Measurements from ENCODE around the gene RBMS3. TPM values are rescaled to one million over a fixed set of nuclear protein-coding genes. Genes with fewer than 3 reads are reported as not detected.

RBMS3 gene
- total RNA-seq, 1 experiment from 2014 or later = 0.42 TPM

GRCh38 chr3:29481969-29482767 lies 201.3 kb downstream of the RBMS3 start:
- POLR2A ChIA-PET = no interaction called here
- CTCF ChIA-PET = no interaction called here
- H2AFZ ChIP-seq (ENCODE audit: low read depth, low read length, poor library complexity, severe bottlenecking) = no peak overlapping the region
- no peak overlapping the region for H3K27ac ChIP-seq (ENCODE audit: low read depth, low read length)
- H3K9ac ChIP-seq (ENCODE audit: low read length) = no peak overlapping the region
- H3K9me2 ChIP-seq (ENCODE audit: insufficient read depth) = no peaks in the 10 kb centered on the region
- no peaks in the 10 kb centered on the region for H3K4me1 ChIP-seq (ENCODE audit: control insufficient read depth in 1 of 2, insufficient read depth in 2 of 2, low read length in 2 of 2)
- H3K79me2 ChIP-seq (ENCODE audit: insufficient read depth, low read length) = no peaks in the 10 kb centered on the region
- TF ChIP-seq POLR2AphosphoS5 (IDR thresholded peaks at IDR 0.05; ENCODE audit: low read depth, low read length) (no peak), CBX3 (IDR thresholded peaks at IDR 0.05; ENCODE audit: low read depth) (no peak), POLR2A (IDR thresholded peaks at IDR 0.05; ENCODE audit: borderline replicate concordance, extremely low read depth, insufficient read depth, insufficient read length) (no peak), REST (IDR thresholded peaks at IDR 0.05; ENCODE audit: low read depth) (no peak), EGR1 (IDR thresholded peaks at IDR 0.05; ENCODE audit: low read depth) (no peak), CTCF (IDR thresholded peaks at IDR 0.05 in 2 of 3, conservative IDR thresholded peaks at IDR 0.05 in 1 of 3; ENCODE audit: borderline replicate concordance in 1 of 3, insufficient read depth in 1 of 3, low read depth in 2 of 3, low read length in 2 of 3) (no peak), SRF (IDR thresholded peaks at IDR 0.05; ENCODE audit: low read depth) (no peak), JUND (IDR thresholded peaks at IDR 0.05) (no peak), TCF7L2 (IDR thresholded peaks at IDR 0.05; ENCODE audit: borderline replicate concordance, extremely low read depth, insufficient read depth, insufficient read length) (no peak), ZBTB33 (IDR thresholded peaks at IDR 0.05; ENCODE audit: extremely low read depth, insufficient replicate concordance, low read length) (no peak), FOSL1 (IDR thresholded peaks at IDR 0.05; ENCODE audit: low read depth) (no peak), CEBPB (IDR thresholded peaks at IDR 0.05; ENCODE audit: low read depth) (no peak), ZFX (IDR thresholded peaks at IDR 0.05) (no peak), ATF3 (IDR thresholded peaks at IDR 0.05) (no peak), SIN3A (IDR thresholded peaks at IDR 0.05; ENCODE audit: low read depth) (no peak), MAX (IDR thresholded peaks at IDR 0.05) (no peak), ZNF274 (IDR thresholded peaks at IDR 0.05; ENCODE audit: low read depth, low read length) (no peak), RAD21 (IDR thresholded peaks at IDR 0.05; ENCODE audit: low read depth) (no peak), EZH2phosphoT487 (IDR thresholded peaks at IDR 0.05; ENCODE audit: borderline replicate concordance) (no peak), YY1 (IDR thresholded peaks at IDR 0.05; ENCODE audit: extremely low read depth, insufficient replicate concordance, low read depth, low read length) (no peak)
- H4K20me1 ChIP-seq (ENCODE audit: insufficient read depth) = no peaks in the 10 kb centered on the region
- no peaks in the 10 kb centered on the region for H3K27me3 ChIP-seq (ENCODE audit: insufficient read depth, low read length)
- H3K4me3 ChIP-seq (replicated peaks in 1 of 2; ENCODE audit: low read depth in 1 of 2, low read length in 2 of 2) = no peak overlapping the region
- BruUV-seq (replicated peaks) = no TSS peak
- no peaks in the 10 kb centered on the region for H3K36me3 ChIP-seq (ENCODE audit: control insufficient read depth in 1 of 2, insufficient read depth in 2 of 2, low read length in 2 of 2)
- ATAC-seq = no peak
- no peak overlapping the region for H3K4me2 ChIP-seq (ENCODE audit: low read length)
- intact Hi-C loops (cut with micrococcal nuclease) = no loop called here
- DNase-seq (ENCODE audit: low read depth, low spot score) = no peak
- H3K9me3 ChIP-seq (ENCODE audit: control insufficient read depth in 1 of 2, insufficient read depth in 1 of 2, low read depth in 1 of 2, low read length in 2 of 2) = no peaks in the 10 kb centered on the region
- RAD21 ChIA-PET (ENCODE audit: low non-redundant PET in 1 of 2, low total read pairs in 2 of 2, uncharacterized antibody in 2 of 2, unreplicated experiment in 2 of 2) = no interaction called here

Measured in HCT116 (cell line).